Keratinocyte (primary cell): Measurements from ENCODE around the gene TRAPPC6A.
A peak's percentile ranks its signal among the peaks of the same experiment; 100 is the strongest.

Experiments
- CTCF ChIP-seq, 3 experiments: IDR thresholded peaks in 1 of 3; conservative IDR thresholded peaks in 1 of 3; optimal IDR thresholded peaks in 1 of 3; 2 replicates in 2 of 3; 3 replicates in 1 of 3; pipeline versions ENCODE3 to v1.5.1; 2011; ENCODE audit warnings: low read length in 3 of 3, mild to moderate bottlenecking in 3 of 3, moderate library complexity in 2 of 3, control low read depth in 1 of 3, inconsistent platforms in 1 of 3; ENCODE audit not compliant: insufficient read depth in 2 of 3; ENCODE audit errors: extremely low read depth in 1 of 3
- EZH2 ChIP-seq: IDR thresholded peaks from one replicate; pipeline ENCODE4 v1.6.1; 2012; ENCODE audit warnings: inconsistent platforms, mild to moderate bottlenecking, low read length, moderate library complexity

- peak in 2 of 3 experiments; percentile 27 to 66 for TF ChIP-seq CTCF (optimal IDR thresholded peaks at IDR 0.05 in 1 of 3, IDR thresholded peaks at IDR 0.05 in 1 of 3, conservative IDR thresholded peaks at IDR 0.05 in 1 of 3; ENCODE audit: extremely low read depth in 1 of 3, insufficient read depth in 2 of 3, low read length in 3 of 3)
- TF ChIP-seq EZH2: no peak
These were observed 22.5 kb upstream of the TRAPPC6A start for GRCh38 chr19:45200568-45200967.
